MM.1S (cell line): ENCODE results near the gene DNM1.

Experiments used
- DNase-seq: peaks from one replicate; pipeline ENCODE4 v3.0.0-alpha.2; 2015
- H2AFZ ChIP-seq: fragments of 300-600 bp; sonication (generic); 2 replicates; pipeline ENCODE4 v1.6.0; 2016; ENCODE audit warnings: antibody characterized with exemption, low read length
- H3F3A ChIP-seq: fragments of 300-600 bp; sonication (generic); 2 replicates; pipeline ENCODE4 v1.6.1; 2016; ENCODE audit warnings: mild to moderate bottlenecking, antibody characterized with exemption, low read length, moderate library complexity, mixed read lengths; ENCODE audit not compliant: insufficient read depth
- H3K27ac ChIP-seq: fragments of 300-600 bp; sonication (generic); 2 replicates; pipeline ENCODE4 v1.5.1; 2016; ENCODE audit warnings: mild to moderate bottlenecking, low read length
- H3K27me3 ChIP-seq: fragments of 300-600 bp; sonication (generic); replicated peaks from 2 replicates; pipeline ENCODE4 v1.6.0; 2016; ENCODE audit warnings: low read length; ENCODE audit not compliant: insufficient read depth
- H3K36me3 ChIP-seq: fragments of 300-600 bp; sonication (generic); replicated peaks from 2 replicates; pipeline ENCODE4 v1.6.1; 2016; ENCODE audit warnings: mild to moderate bottlenecking, low read length, mixed read lengths; ENCODE audit not compliant: insufficient read depth
- H3K4me1 ChIP-seq: fragments of 300-600 bp; sonication (generic); 2 replicates; pipeline ENCODE4 v1.6.1; 2016; ENCODE audit warnings: low read length, mixed read lengths
- H3K4me2 ChIP-seq: fragments of 300-600 bp; sonication (generic); 2 replicates; pipeline ENCODE4 v1.6.0; 2016; ENCODE audit warnings: low read depth, low read length
- H3K4me3 ChIP-seq: fragments of 300-600 bp; sonication (generic); 2 replicates; pipeline ENCODE4 v1.5.1; 2016; ENCODE audit warnings: low read length, mixed read lengths
- H3K79me2 ChIP-seq: fragments of 300-600 bp; sonication (generic); 2 replicates; pipeline ENCODE4 v1.6.1; 2016; ENCODE audit warnings: mixed run types, low read length, mixed read lengths
- H3K9ac ChIP-seq: fragments of 300-600 bp; sonication (generic); 2 replicates; pipeline ENCODE4 v1.6.1; 2016; ENCODE audit warnings: low read length, mixed read lengths
- H3K9me2 ChIP-seq: fragments of 300-600 bp; sonication (generic); replicated peaks from 2 replicates; pipeline ENCODE4 v1.6.1; 2016; ENCODE audit warnings: mild to moderate bottlenecking, low read length, mixed read lengths; ENCODE audit not compliant: insufficient read depth
- H3K9me3 ChIP-seq: fragments of 300-600 bp; sonication (generic); replicated peaks from 2 replicates; pipeline ENCODE4 v1.6.1; 2016; ENCODE audit warnings: mild to moderate bottlenecking, low read length, mixed read lengths; ENCODE audit not compliant: insufficient read depth
- H4K20me1 ChIP-seq: fragments of 300-600 bp; sonication (generic); 2 replicates; pipeline ENCODE4 v1.6.1; 2016; ENCODE audit warnings: mild to moderate bottlenecking, low read length, moderate library complexity, mixed read lengths; ENCODE audit not compliant: insufficient read depth
- EZH2 ChIP-seq: fragments of 300-600 bp; sonication (generic); optimal IDR thresholded peaks from 2 replicates; pipeline ENCODE3; 2017; ENCODE audit warnings: low read depth, mild to moderate bottlenecking, antibody characterized with exemption, low read length, mixed read lengths
- EZH2phosphoT487 ChIP-seq: fragments of 300-600 bp; sonication (generic); IDR thresholded peaks from 2 replicates; pipeline ENCODE4 v1.6.1; 2018; ENCODE audit warnings: antibody characterized with exemption, low read length
- TF ChIP-seq, protein P1 (sequence below): fragments of 300-600 bp; sonication (generic); IDR thresholded peaks from 2 replicates; pipeline ENCODE4 v1.5.1; 2016; ENCODE audit warnings: antibody characterized with exemption, low read length, mixed read lengths

DNM1 gene

GRCh38 chr9:128244091-128244836 is 41.1 kb downstream of the DNM1 start:
- H3K36me3 ChIP-seq, result no peaks in the 10 kb centered on the region
- TF ChIP-seq EZH2 (no peak), EZH2phosphoT487 (no peak)
- TF ChIP-seq, protein P1, sequence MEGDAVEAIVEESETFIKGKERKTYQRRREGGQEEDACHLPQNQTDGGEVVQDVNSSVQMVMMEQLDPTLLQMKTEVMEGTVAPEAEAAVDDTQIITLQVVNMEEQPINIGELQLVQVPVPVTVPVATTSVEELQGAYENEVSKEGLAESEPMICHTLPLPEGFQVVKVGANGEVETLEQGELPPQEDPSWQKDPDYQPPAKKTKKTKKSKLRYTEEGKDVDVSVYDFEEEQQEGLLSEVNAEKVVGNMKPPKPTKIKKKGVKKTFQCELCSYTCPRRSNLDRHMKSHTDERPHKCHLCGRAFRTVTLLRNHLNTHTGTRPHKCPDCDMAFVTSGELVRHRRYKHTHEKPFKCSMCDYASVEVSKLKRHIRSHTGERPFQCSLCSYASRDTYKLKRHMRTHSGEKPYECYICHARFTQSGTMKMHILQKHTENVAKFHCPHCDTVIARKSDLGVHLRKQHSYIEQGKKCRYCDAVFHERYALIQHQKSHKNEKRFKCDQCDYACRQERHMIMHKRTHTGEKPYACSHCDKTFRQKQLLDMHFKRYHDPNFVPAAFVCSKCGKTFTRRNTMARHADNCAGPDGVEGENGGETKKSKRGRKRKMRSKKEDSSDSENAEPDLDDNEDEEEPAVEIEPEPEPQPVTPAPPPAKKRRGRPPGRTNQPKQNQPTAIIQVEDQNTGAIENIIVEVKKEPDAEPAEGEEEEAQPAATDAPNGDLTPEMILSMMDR, result no peak
- no peak for DNase-seq
- no peak overlapping the region for H3K27ac ChIP-seq
- H3K4me1 ChIP-seq, result no peaks in the 10 kb centered on the region
- H3F3A ChIP-seq, result no peaks in the 10 kb centered on the region
- H2AFZ ChIP-seq, result no peak overlapping the region
- H3K27me3 ChIP-seq, result peaks cover 54% of the 10 kb centered on the region
- no peak overlapping the region for H3K9ac ChIP-seq
- no peak overlapping the region for H3K4me3 ChIP-seq
- H3K9me2 ChIP-seq, result no peaks in the 10 kb centered on the region
- H3K79me2 ChIP-seq, result no peaks in the 10 kb centered on the region
- H3K4me2 ChIP-seq, result no peak overlapping the region
- no peaks in the 10 kb centered on the region for H4K20me1 ChIP-seq
- no peaks in the 10 kb centered on the region for H3K9me3 ChIP-seq

DNA sequence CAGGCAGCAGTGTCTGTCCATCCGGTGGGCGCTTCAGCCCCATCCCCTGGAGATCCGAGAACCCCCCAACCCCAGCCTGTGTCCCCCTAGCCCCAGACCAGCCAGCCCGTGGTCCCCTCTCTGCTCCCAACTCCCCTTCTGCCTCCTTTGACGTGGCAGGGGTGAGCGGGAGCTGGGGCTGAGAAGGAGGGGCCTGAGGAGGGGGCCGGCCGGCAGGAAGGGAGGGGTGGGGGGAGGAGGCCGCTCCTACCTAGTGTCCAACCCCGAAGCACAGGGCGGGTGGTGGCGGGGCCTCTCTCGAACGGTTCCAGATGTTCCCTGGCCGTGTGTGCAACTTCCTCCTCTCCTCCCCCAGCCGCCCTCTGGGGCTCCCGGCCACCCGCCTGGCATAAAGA is 41.7 kb downstream of the DNM1 start:
- Histone ChIP-seq H3K9me3 (no peaks in the 10 kb centered on the region), H3K4me2 (no peak overlapping the region), H3F3A (0 out of 2 replicates have a peak, but pooled peaks cover 3% of the 10 kb centered on the region), H2AFZ (no peak overlapping the region), H3K79me2 (no peaks in the 10 kb centered on the region), H3K9ac (no peak overlapping the region), H4K20me1 (no peaks in the 10 kb centered on the region), H3K9me2 (no peaks in the 10 kb centered on the region), H3K4me1 (no peaks in the 10 kb centered on the region), H3K4me3 (no peak overlapping the region), H3K36me3 (no peaks in the 10 kb centered on the region), H3K27me3 (peaks cover 54% of the 10 kb centered on the region), H3K27ac (no peak overlapping the region)
- TF ChIP-seq, protein P1, result no peak
- TF ChIP-seq EZH2phosphoT487 (no peak), EZH2 (no peak)
- no peak for DNase-seq

DNA sequence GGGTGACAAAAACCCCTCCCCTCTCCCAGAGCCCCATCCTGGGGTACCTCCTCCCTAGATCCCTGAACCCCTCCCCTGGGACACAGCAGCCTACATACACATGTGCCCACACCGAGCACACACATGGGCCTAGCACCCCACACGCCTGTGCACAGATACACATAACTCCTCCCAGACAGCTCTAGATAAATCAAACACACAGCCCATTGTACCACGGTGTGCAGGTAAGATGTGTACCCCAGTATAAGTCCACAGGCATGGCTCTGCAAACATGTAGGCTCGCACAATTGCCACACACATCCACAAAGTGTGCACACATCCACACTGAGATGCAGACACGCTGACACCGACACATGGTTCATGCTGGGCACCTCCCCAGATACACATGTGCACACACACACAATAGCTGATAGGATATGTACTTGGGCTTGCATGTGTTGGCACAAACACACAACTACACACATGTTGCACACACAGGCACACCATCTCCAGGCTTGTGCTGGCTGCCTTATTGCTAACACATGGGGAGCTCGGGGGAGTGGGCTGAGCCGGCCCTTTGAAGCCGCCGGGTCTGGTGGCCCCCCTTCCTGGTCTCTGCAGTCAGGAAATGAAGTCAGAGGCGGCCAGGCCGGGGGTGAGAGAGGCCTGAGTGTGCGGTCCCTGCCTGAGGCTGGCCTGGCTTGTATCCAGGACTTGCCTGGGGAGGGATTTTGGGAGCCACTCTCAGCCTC is 42.4 kb downstream of the DNM1 start:
- Histone ChIP-seq H3K4me3 (no peak overlapping the region), H3K27ac (no peak overlapping the region), H3K27me3 (peaks cover 49% of the 10 kb centered on the region), H3K9me3 (no peaks in the 10 kb centered on the region), H3K9me2 (no peaks in the 10 kb centered on the region), H3K4me2 (no peak overlapping the region), H3K36me3 (no peaks in the 10 kb centered on the region), H3K9ac (no peak overlapping the region), H2AFZ (no peak overlapping the region), H3F3A (peaks cover 7% of the 10 kb centered on the region; the same call in 1 of the 2 replicates), H3K79me2 (no peaks in the 10 kb centered on the region), H4K20me1 (no peaks in the 10 kb centered on the region), H3K4me1 (no peaks in the 10 kb centered on the region)
- no peak for TF ChIP-seq EZH2phosphoT487
- DNase-seq, result no peak

DNA sequence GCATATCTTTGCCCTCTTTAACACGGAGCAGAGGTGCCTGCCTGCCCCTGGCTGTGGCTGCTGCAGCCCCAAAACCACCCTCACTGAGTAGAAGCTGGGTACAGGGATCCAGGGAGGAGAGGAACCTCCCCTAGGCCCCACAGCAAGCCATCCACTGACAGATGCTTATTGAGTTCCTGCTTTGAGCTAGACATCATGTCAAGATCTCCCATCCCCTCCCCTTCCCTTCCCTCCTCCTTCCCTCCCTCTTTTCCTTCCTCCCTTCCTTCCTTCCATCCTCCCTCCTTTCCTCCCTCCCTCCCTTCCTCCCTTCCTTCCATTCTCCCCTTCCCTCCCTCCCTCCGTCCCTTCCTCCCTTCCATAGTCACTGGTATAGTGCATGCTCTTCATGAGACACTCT is 43.3 kb downstream of the DNM1 start:
- H2AFZ ChIP-seq, result no peak overlapping the region
- no peak overlapping the region for H3K27ac ChIP-seq
- no peak for DNase-seq
- H3K9me3 ChIP-seq, result no peaks in the 10 kb centered on the region
- no peaks in the 10 kb centered on the region for H3K36me3 ChIP-seq
- no peaks in the 10 kb centered on the region for H3K79me2 ChIP-seq
- H3K9me2 ChIP-seq, result no peaks in the 10 kb centered on the region
- no peaks in the 10 kb centered on the region for H4K20me1 ChIP-seq
- H3K4me1 ChIP-seq, result peaks cover 3% of the 10 kb centered on the region; the same call in 1 of the 2 replicates
- H3K4me3 ChIP-seq, result no peak overlapping the region
- TF ChIP-seq EZH2 (no peak), EZH2phosphoT487 (no peak)
- TF ChIP-seq, protein P1, result no peak
- no peak overlapping the region for H3K9ac ChIP-seq
- H3F3A ChIP-seq, result peaks cover 7% of the 10 kb centered on the region; the same call in 1 of the 2 replicates
- H3K27me3 ChIP-seq, result peaks cover 47% of the 10 kb centered on the region
- H3K4me2 ChIP-seq, result no peak overlapping the region
